Hematopoietic multipotent progenitor cell (in vitro differentiated cells): ENCODE data around the gene BMPR1A. TPM values are rescaled to one million over a fixed set of nuclear protein-coding genes. Genes with fewer than 3 reads are reported as not detected.

Source experiments
- DNase-seq, 3 donors: peaks; one replicate each; pipeline ENCODE4 v3.0.0-alpha.2; 2011 to 2015; ENCODE audit warnings: low read depth in 2 of 3, low spot score in 2 of 3
- total RNA-seq: library from RNA; depleted of rRNA; stranded (reverse); fragments of >200 nt; gene quantifications from one replicate; pipeline ENCODE4 v1.2.3, GENCODE V29; 2012

Gene BMPR1A
- total RNA-seq, 1 donor, result under 0.01 TPM

GRCh38 chr10:86758189-86759072 lies 2.0 kb downstream of the BMPR1A start:
- no peak for DNase-seq

- DNase-seq, result no peak
Measured at GRCh38 chr10:86759073-86759672, 2.8 kb downstream of the BMPR1A start.

GRCh38 chr10:86763404-86763803 lies 7.0 kb downstream of the BMPR1A start:
- DNase-seq, result no peak

GRCh38 chr10:86765548-86765947 lies 9.1 kb downstream of the BMPR1A start:
- DNase-seq, result no peak

- DNase-seq, result no peak
Measured at GRCh38 chr10:86768412-86769062, 12.1 kb downstream of the BMPR1A start.

GRCh38 chr10:86769991-86770390 lies 13.6 kb downstream of the BMPR1A start:
- no peak for DNase-seq

- no peak for DNase-seq
Measured at GRCh38 chr10:86770412-86770960, 14.1 kb downstream of the BMPR1A start.

- no peak for DNase-seq
Measured at GRCh38 chr10:86773498-86773897, 17.1 kb downstream of the BMPR1A start.

- DNase-seq, result no peak
Measured at GRCh38 chr10:86775056-86775869, 18.8 kb downstream of the BMPR1A start.

- no peak for DNase-seq
Measured at GRCh38 chr10:86775870-86776180, 19.4 kb downstream of the BMPR1A start.

- DNase-seq, result no peak
Measured at GRCh38 chr10:86779220-86780017, 23.0 kb downstream of the BMPR1A start.

GRCh38 chr10:86782701-86783418 lies 26.4 kb downstream of the BMPR1A start:
- DNase-seq, result no peak

- no peak for DNase-seq
Measured at GRCh38 chr10:86785037-86785436, 28.6 kb downstream of the BMPR1A start.

- DNase-seq, result no peak
Measured at GRCh38 chr10:86785968-86786367, 29.5 kb downstream of the BMPR1A start.

GRCh38 chr10:86786368-86786767 lies 29.9 kb downstream of the BMPR1A start:
- no peak for DNase-seq

GRCh38 chr10:86790394-86790793 lies 34.0 kb downstream of the BMPR1A start:
- no peak for DNase-seq

GRCh38 chr10:86792461-86793167 lies 36.2 kb downstream of the BMPR1A start:
- DNase-seq, result no peak

- DNase-seq, result no peak
Measured at GRCh38 chr10:86793696-86794095, 37.3 kb downstream of the BMPR1A start.

GRCh38 chr10:86795353-86795752 lies 38.9 kb downstream of the BMPR1A start:
- no peak for DNase-seq
